ENCODE results near the gene DRG1. TPM values are rescaled to one million over a fixed set of nuclear protein-coding genes. Genes with fewer than 3 reads are reported as not detected.

Gene DRG1
- total and polyA plus RNA-seq, 9 donors = 46.8 to 87.1 (median 54.4) TPM

GRCh38 chr22:31446208-31446607, 46.8 kb downstream of the DRG1 start:
- Histone ChIP-seq H3K27ac (no peak overlapping the region), H3K36me3 (no peaks in the 10 kb centered on the region), H3K4me3 (no peak overlapping the region), H3K4me1 (ENCODE audit: insufficient read depth) (peaks cover 2% of the 10 kb centered on the region), H3K27me3 (no peaks in the 10 kb centered on the region), H3K9me3 (no peaks in the 10 kb centered on the region)
- 56 to 65% (median 62%) methylated on average over 3 of the region's 3 CpGs for WGBS, 3 donors
- intact Hi-C loops (cut with DNase I) = no loop called here
- no peak for DNase-seq
- TF ChIP-seq EP300 (IDR thresholded peaks at IDR 0.05) (no peak), POLR2A (IDR thresholded peaks at IDR 0.05) (no peak)
- TF ChIP-seq, protein P1, sequence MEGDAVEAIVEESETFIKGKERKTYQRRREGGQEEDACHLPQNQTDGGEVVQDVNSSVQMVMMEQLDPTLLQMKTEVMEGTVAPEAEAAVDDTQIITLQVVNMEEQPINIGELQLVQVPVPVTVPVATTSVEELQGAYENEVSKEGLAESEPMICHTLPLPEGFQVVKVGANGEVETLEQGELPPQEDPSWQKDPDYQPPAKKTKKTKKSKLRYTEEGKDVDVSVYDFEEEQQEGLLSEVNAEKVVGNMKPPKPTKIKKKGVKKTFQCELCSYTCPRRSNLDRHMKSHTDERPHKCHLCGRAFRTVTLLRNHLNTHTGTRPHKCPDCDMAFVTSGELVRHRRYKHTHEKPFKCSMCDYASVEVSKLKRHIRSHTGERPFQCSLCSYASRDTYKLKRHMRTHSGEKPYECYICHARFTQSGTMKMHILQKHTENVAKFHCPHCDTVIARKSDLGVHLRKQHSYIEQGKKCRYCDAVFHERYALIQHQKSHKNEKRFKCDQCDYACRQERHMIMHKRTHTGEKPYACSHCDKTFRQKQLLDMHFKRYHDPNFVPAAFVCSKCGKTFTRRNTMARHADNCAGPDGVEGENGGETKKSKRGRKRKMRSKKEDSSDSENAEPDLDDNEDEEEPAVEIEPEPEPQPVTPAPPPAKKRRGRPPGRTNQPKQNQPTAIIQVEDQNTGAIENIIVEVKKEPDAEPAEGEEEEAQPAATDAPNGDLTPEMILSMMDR (IDR thresholded peaks at IDR 0.05) = no peak

- 69 to 83% (median 75%) methylated on average over 2 of the region's 2 CpGs for whole genome bisulfite sequencing, 3 donors
- no peak for TF ChIP-seq POLR2A (IDR thresholded peaks at IDR 0.05)
- TF ChIP-seq, protein P1 (IDR thresholded peaks at IDR 0.05) = no peak
- no peaks in the 10 kb centered on the region for H3K9me3 ChIP-seq
- intact Hi-C loops (cut with DNase I) = no loop called here
- no peaks in the 10 kb centered on the region for H3K36me3 ChIP-seq
- H3K4me1 ChIP-seq (ENCODE audit: insufficient read depth) = peaks cover 2% of the 10 kb centered on the region
- DNase-seq = no peak
- H3K4me3 ChIP-seq = no peak overlapping the region
- no peaks in the 10 kb centered on the region for H3K27me3 ChIP-seq
- no peak overlapping the region for H3K27ac ChIP-seq
Measured at GRCh38 chr22:31446767-31447166, 47.4 kb downstream of the DRG1 start.

DNA sequence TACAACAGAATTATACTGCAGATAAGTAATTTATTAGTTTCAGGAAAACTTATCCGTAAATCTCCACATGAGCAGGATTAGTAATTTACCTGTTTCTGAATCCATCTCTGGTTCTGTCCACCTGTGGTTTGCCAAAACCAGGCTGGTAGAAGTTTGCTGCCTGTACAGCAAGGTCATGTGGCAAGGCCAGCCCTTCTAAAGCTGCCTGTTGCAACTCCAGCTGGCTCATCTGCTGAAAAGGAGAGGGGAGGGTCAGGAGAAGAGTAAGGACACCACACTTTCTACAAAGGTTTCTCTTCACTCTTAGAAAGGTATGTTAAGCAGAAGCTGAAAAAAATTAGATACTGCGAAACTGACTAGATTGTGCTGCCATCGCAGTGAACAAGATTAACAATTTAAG, 47.9 kb downstream of the DRG1 start:
- DNase-seq = no peak
- no peaks in the 10 kb centered on the region for H3K27me3 ChIP-seq
- intact Hi-C loops (cut with DNase I) = no loop called here
- no peak overlapping the region for H3K27ac ChIP-seq
- WGBS, 3 donors = 92 to 94% (median 94%) methylated on average over 3 of the region's 3 CpGs
- TF ChIP-seq, protein P1 (IDR thresholded peaks at IDR 0.05) = no peak
- no peak for TF ChIP-seq POLR2A (IDR thresholded peaks at IDR 0.05)
- H3K9me3 ChIP-seq = no peaks in the 10 kb centered on the region
- no peak overlapping the region for H3K4me3 ChIP-seq
- H3K36me3 ChIP-seq = no peaks in the 10 kb centered on the region
- peaks cover 2% of the 10 kb centered on the region for H3K4me1 ChIP-seq (ENCODE audit: insufficient read depth)

DNA sequence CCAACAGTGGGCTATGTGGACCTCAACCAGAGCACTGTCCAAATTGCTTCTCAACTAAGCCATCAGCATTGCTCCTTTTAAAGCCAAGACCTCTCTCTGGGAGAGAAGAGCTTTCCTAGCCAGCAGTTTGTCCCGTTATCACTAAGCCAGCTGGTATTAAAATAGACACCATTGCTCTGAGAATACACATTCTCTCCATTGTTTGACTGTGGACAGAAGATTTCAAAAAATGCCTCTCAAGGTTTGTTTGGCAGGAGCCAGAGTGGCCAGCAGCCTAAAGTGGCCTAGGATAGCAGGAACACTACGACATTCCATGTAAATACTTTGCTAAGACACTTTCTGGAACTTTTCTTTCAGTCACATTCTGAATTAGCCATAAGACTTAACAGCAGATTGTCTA, 49.0 kb downstream of the DRG1 start:
- Histone ChIP-seq H3K27ac (no peak overlapping the region), H3K27me3 (no peaks in the 10 kb centered on the region), H3K4me3 (no peak overlapping the region), H3K36me3 (no peaks in the 10 kb centered on the region), H3K4me1 (ENCODE audit: insufficient read depth) (peaks cover 2% of the 10 kb centered on the region), H3K9me3 (no peaks in the 10 kb centered on the region)
- TF ChIP-seq EP300 (IDR thresholded peaks at IDR 0.05) (no peak), POLR2A (IDR thresholded peaks at IDR 0.05) (no peak)
- TF ChIP-seq, protein P1 (IDR thresholded peaks at IDR 0.05) = no peak
- DNase-seq = no peak
- 22 to 51% (median 27%) methylated on average over 2 of the region's 2 CpGs for WGBS, 3 donors
- intact Hi-C loops (cut with DNase I) = no loop called here

DNA sequence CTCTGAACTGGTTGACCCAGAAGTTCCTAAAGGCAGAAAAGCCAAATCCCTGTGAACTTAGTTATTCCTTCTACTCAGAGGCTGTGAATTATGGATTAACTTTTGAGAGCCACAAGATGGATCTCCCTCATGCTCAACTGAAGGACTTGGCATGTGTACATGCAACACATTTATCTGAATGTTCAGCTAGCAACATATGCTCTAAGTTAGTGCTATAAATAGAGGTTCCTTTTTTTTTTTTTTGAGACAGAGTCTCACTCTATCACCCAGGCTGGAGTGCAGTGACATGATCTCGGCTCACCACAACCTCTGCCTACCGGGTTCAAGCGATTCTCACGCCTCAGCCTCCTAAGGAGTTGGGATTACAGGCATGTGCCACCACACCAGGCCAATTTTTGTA, 50.1 kb downstream of the DRG1 start:
- no peak for TF ChIP-seq EP300 (IDR thresholded peaks at IDR 0.05)
- TF ChIP-seq POLR2A (IDR thresholded peaks at IDR 0.05) = no peak
- TF ChIP-seq, protein P1 (IDR thresholded peaks at IDR 0.05) = no peak
- Histone ChIP-seq H3K27ac (no peak overlapping the region), H3K4me3 (no peak overlapping the region), H3K9me3 (no peaks in the 10 kb centered on the region), H3K36me3 (no peaks in the 10 kb centered on the region), H3K27me3 (no peaks in the 10 kb centered on the region), H3K4me1 (ENCODE audit: insufficient read depth) (no peaks in the 10 kb centered on the region)
- no peak for DNase-seq
- 90 to 96% (median 91%) methylated on average over 4 of the region's 4 CpGs for WGBS, 3 donors
- intact Hi-C loops (cut with DNase I) = no loop called here
